GM13977 (cell line): ENCODE results near the gene YPEL2.

Experiments used
- DNase-seq: peaks from one replicate; pipeline ENCODE4 v3.0.0; 2012; ENCODE audit warnings: low spot score
- in situ Hi-C: fragments of 300-500 bp; cut with MboI; formaldehyde crosslinking; loops from one replicate; pipeline ENCODE4 v1.12.0; 2022; ENCODE audit warnings: low sequenced_read_pairs, low pct_unique_long_range_greater_than_20kb, mixed read lengths, inconsistent platforms; ENCODE audit not compliant: unreplicated experiment
- TF ChIP-seq, protein P1 (sequence below): IDR thresholded peaks from 2 replicates; pipeline ENCODE4 v1.5.1; 2012; ENCODE audit warnings: mild to moderate bottlenecking, control low read depth; ENCODE audit not compliant: insufficient read depth; ENCODE audit errors: extremely low read depth, missing control alignments

Gene YPEL2

DNA sequence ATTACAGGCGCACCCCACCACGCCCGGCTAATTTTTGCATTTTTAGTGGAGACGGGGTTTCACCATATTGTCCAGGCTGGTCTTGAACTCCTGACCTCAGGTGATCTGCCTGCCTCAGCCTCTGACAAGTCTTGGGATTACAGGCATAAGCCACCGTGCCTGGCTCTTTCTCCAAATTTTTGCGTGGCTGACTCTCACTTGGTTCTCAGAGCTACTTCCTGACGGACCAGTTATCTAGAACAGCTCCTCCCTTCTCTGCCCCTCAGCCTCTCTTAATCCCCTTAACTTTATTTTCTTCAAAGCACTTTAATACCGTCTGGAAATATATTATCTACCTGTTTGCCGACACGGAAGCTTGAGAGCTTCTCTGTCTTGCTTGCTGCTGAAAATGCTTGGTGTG is 4.2 kb downstream of the YPEL2 start:
- TF ChIP-seq, protein P1, sequence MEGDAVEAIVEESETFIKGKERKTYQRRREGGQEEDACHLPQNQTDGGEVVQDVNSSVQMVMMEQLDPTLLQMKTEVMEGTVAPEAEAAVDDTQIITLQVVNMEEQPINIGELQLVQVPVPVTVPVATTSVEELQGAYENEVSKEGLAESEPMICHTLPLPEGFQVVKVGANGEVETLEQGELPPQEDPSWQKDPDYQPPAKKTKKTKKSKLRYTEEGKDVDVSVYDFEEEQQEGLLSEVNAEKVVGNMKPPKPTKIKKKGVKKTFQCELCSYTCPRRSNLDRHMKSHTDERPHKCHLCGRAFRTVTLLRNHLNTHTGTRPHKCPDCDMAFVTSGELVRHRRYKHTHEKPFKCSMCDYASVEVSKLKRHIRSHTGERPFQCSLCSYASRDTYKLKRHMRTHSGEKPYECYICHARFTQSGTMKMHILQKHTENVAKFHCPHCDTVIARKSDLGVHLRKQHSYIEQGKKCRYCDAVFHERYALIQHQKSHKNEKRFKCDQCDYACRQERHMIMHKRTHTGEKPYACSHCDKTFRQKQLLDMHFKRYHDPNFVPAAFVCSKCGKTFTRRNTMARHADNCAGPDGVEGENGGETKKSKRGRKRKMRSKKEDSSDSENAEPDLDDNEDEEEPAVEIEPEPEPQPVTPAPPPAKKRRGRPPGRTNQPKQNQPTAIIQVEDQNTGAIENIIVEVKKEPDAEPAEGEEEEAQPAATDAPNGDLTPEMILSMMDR, result no peak
- no peak for DNase-seq
- in situ Hi-C loops, result no loop called here

DNA sequence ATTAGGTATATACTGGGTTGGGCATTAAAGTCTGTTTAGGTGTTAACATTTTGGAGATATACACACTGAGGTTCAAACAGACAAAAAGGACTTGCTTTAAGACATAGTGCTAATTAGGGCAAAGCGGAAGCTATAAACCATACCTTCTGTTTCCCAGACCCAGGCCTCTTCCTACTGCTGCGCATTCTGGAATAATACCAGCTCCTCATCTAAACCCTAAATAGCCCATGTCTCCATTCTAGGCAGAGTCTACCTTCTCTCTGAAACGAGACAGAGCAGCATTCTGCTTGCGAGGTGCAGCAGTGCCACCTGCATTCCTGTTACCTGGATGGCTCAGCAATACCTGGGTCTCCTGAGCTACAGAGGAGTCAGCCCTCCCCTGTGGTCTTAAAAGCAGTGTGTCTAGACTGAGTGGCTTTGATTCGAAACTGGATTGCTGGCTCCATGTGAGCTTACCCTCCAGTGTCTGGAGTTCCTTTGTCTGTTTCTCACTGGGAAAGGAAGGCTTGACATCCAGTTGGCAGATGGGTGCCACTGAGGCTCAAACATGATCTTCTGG is 6.4 kb downstream of the YPEL2 start:
- TF ChIP-seq, protein P1, result no peak
- in situ Hi-C loops, result no loop called here
- DNase-seq, result no peak

- TF ChIP-seq, protein P1, result no peak
- DNase-seq, result no peak
- in situ Hi-C loops, result no loop called here
Measured at GRCh38 chr17:59338498-59338897, 7.0 kb downstream of the YPEL2 start.

- in situ Hi-C loops, result no loop called here
- TF ChIP-seq, protein P1, result no peak
- DNase-seq, result no peak
Measured at GRCh38 chr17:59341922-59342321, 10.5 kb downstream of the YPEL2 start.

DNA sequence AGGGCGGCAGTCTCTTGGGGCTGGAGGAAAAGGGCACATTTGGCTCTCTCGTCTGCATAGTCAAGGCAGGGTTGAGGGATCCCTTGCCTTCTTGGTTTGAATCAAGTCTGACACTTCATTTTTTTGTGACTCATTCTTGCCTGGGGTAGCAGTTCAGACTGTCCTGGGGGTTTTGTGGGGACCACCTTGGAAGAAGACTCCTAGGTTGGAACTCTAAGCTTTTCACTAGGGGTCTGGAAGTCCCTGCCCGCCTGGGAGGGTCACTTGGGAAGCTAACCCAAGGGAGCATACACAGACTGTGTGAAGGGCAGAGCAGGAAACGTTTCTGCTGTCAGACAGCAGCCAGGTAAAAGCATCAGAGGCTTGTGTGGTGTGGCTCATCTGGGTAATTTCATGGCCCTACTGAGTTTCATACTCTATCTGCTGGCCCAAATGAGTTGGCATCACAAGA is 11.3 kb downstream of the YPEL2 start:
- DNase-seq, result no peak
- in situ Hi-C loops, result no loop called here
- TF ChIP-seq, protein P1, result no peak

- TF ChIP-seq, protein P1, result no peak
- in situ Hi-C loops, result no loop called here
- no peak for DNase-seq
Measured at GRCh38 chr17:59345476-59345875, 14.0 kb downstream of the YPEL2 start.
